Measurements from ENCODE around the gene COQ7.

DNA sequence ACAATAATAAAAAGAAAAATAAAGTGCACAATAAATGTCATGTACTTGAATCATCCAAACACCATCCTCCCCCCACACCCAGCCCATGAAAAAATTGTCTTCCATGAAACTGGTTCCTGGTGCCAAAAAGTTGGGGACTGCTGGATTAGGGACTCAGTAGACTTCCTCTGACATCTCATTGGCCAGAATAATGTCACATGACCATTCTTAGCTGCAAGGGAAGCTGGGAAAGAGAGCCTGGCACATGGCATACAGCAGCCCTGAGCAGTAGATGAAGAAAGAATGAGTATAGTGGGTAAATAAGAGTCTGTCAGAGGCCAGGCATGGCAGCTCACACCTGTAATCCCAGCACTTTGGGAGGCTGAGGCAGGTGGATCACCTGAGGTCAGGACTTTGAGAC, 58.9 kb downstream of the COQ7 start:
- TF ChIP-seq POLR2AphosphoS5 (IDR thresholded peaks at IDR 0.05) (no peak), POLR2A (IDR thresholded peaks at IDR 0.05) (no peak)

Data from breast epithelium (tissue), 3 donors.